Cortex of kidney (tissue), 1 donor: ENCODE results near the gene WWP2.

Source experiments
- DNase-seq: peaks from one replicate; lab custom pipeline; 2025; lab: John Stamatoyannopoulos, UW

The WWP2 gene

GRCh38 chr16:69890114-69890891 is 128.2 kb downstream of the WWP2 start:
- no peak for DNase-seq

- no peak for DNase-seq
Measured at GRCh38 chr16:69890892-69891282, 128.8 kb downstream of the WWP2 start.

GRCh38 chr16:69892378-69892777 is 130.2 kb downstream of the WWP2 start:
- DNase-seq, result no peak

GRCh38 chr16:69893106-69893505 is 131.0 kb downstream of the WWP2 start:
- no peak for DNase-seq

- DNase-seq, result no peak
Measured at GRCh38 chr16:69894676-69895075, 132.5 kb downstream of the WWP2 start.

GRCh38 chr16:69903865-69904415 is 141.8 kb downstream of the WWP2 start:
- DNase-seq, result no peak

- DNase-seq, result no peak
Measured at GRCh38 chr16:69904495-69905170, 142.5 kb downstream of the WWP2 start.

- DNase-seq, result no peak
Measured at GRCh38 chr16:69905171-69905555, 143.0 kb downstream of the WWP2 start.

GRCh38 chr16:69906838-69907401 is 144.8 kb downstream of the WWP2 start:
- DNase-seq, result no peak

GRCh38 chr16:69909043-69909442 is 146.9 kb downstream of the WWP2 start:
- DNase-seq, result no peak

- DNase-seq, result no peak
Measured at GRCh38 chr16:69909760-69910159, 147.6 kb downstream of the WWP2 start.

- DNase-seq, result no peak
Measured at GRCh38 chr16:69910964-69911363, 148.8 kb downstream of the WWP2 start.

- DNase-seq, result no peak
Measured at GRCh38 chr16:69916462-69916861, 154.3 kb downstream of the WWP2 start.

GRCh38 chr16:69917311-69917710 is 155.2 kb downstream of the WWP2 start:
- no peak for DNase-seq

- DNase-seq, result no peak
Measured at GRCh38 chr16:69917739-69918138, 155.6 kb downstream of the WWP2 start.

GRCh38 chr16:69918241-69918640 is 156.1 kb downstream of the WWP2 start:
- DNase-seq, result no peak

GRCh38 chr16:69921127-69921526 is 159.0 kb downstream of the WWP2 start:
- no peak for DNase-seq

GRCh38 chr16:69922200-69922599 is 160.1 kb downstream of the WWP2 start:
- DNase-seq, result no peak

GRCh38 chr16:69924041-69924775 is 162.1 kb downstream of the WWP2 start:
- DNase-seq, result no peak

- no peak for DNase-seq
Measured at GRCh38 chr16:69924777-69925191, 162.7 kb downstream of the WWP2 start.

GRCh38 chr16:69925311-69925710 is 163.2 kb downstream of the WWP2 start:
- DNase-seq, result no peak

- DNase-seq, result no peak
Measured at GRCh38 chr16:69926241-69926640, 164.1 kb downstream of the WWP2 start.
